GM12878 (cell line): ENCODE results near the gene VWA8. TPM values are rescaled to one million over a fixed set of nuclear protein-coding genes. Genes with fewer than 3 reads are reported as not detected.

ENCODE experiments used
- ATAC-seq: fragments of 200-7000 bp; cut with Tn5 transposase; 3 replicates; pipeline ENCODE4 v1.9.1; 2020; ENCODE audit warnings: mild to moderate bottlenecking, moderate library complexity
- BruUV-seq: library from RNA; stranded (reverse); fragments of 400-500 nt; replicated peaks from 2 replicates; lab custom pipeline; 2021; lab: Mats Ljungman, UMichigan
- CTCF ChIA-PET: fragments of 300-600 bp; sonication (Branson Sonifier 250); formaldehyde crosslinking; extraction: SDS; loops from one replicate; lab custom pipeline; 2021; ENCODE audit warnings: inconsistent platforms; lab: Yijun Ruan, JAX
- POLR2A ChIA-PET: fragments of 350-600 bp; formaldehyde crosslinking; extraction: SDS; loops from one replicate; lab custom pipeline; 2021; ENCODE audit warnings: inconsistent platforms; lab: Charles Lee
- RAD21 ChIA-PET: fragments of 300-600 bp; sonication (Branson Sonifier 250); formaldehyde crosslinking; loops from one replicate; lab custom pipeline; 2023; ENCODE audit warnings: antibody characterized with exemption; ENCODE audit not compliant: unreplicated experiment; lab: Charles Lee
- SMC1A ChIA-PET: fragments of 300-600 bp; sonication (Branson Sonifier 250); formaldehyde crosslinking; loops from one replicate; lab custom pipeline; 2023; ENCODE audit not compliant: unreplicated experiment, uncharacterized antibody; lab: Charles Lee
- DNase-seq: peaks from one replicate; pipeline ENCODE4 v3.0.0-alpha.2; 2011; ENCODE audit warnings: low read depth, low spot score
- FAIRE-seq: peaks from 3 replicates; lab custom pipeline; 2011; peaks lifted over from hg19 to GRCh38; lab: Jason Lieb, UNC
- H2AFZ ChIP-seq: 2 replicates; pipeline ENCODE4 v1.6.0; 2011; ENCODE audit warnings: low read depth, low read length, control low read depth; ENCODE audit not compliant: control insufficient read depth
- H3K27ac ChIP-seq: 2 replicates; pipeline ENCODE4 v1.5.1; 2011; ENCODE audit warnings: control low read depth; ENCODE audit not compliant: control insufficient read depth, insufficient read depth
- H3K27me3 ChIP-seq, 2 experiments: replicated peaks in 1 of 2; 2 replicates each; pipeline versions ENCODE4 v1.6.0 to v1.6.1; 2011; ENCODE audit warnings: low read length in 1 of 2; ENCODE audit not compliant: control insufficient read depth in 2 of 2, insufficient read depth in 2 of 2
- H3K36me3 ChIP-seq, 2 experiments: 2 replicates each; pipeline ENCODE4 v1.5.1; 2011; ENCODE audit warnings: low read length in 1 of 2; ENCODE audit not compliant: control insufficient read depth in 2 of 2, insufficient read depth in 2 of 2
- H3K4me1 ChIP-seq: 2 replicates; pipeline ENCODE4 v1.6.1; 2011; ENCODE audit warnings: mild to moderate bottlenecking, low read length, moderate library complexity, mixed read lengths; ENCODE audit not compliant: control insufficient read depth, insufficient read depth
- H3K4me2 ChIP-seq: 2 replicates; pipeline ENCODE4 v1.6.0; 2011; ENCODE audit warnings: control low read depth; ENCODE audit not compliant: control insufficient read depth, insufficient read depth
- H3K4me3 ChIP-seq: fragments of 200-600 bp; sonication (generic); 2 replicates; pipeline ENCODE4 v1.5.1; 2016
- H3K79me2 ChIP-seq: 2 replicates; pipeline ENCODE4 v1.6.0; 2011; ENCODE audit warnings: low read length; ENCODE audit not compliant: control insufficient read depth, insufficient read depth
- H3K9ac ChIP-seq: 2 replicates; pipeline ENCODE4 v1.8.0; 2011; ENCODE audit warnings: low read length, control low read depth, mixed read lengths; ENCODE audit not compliant: control insufficient read depth, insufficient read depth
- H3K9me3 ChIP-seq: replicated peaks from 3 replicates; pipeline ENCODE4 v1.5.1; 2011; ENCODE audit warnings: mild to moderate bottlenecking, low read length; ENCODE audit not compliant: control insufficient read depth, insufficient read depth
- H4K20me1 ChIP-seq: 2 replicates; pipeline ENCODE4 v1.6.0; 2011; ENCODE audit not compliant: control insufficient read depth, insufficient read depth
- CHD2 ChIP-seq: IDR thresholded peaks from 2 replicates; pipeline ENCODE4 v1.6.1; 2011; ENCODE audit warnings: low read depth, low read length, improper control_type of control experiment, borderline replicate concordance
- EED ChIP-seq: sonication (generic); IDR thresholded peaks from 2 replicates; pipeline ENCODE4 v1.6.1; 2016; ENCODE audit warnings: antibody characterized with exemption, low read depth
- FOXK2 ChIP-seq: fragments of 450-650 bp; IDR thresholded peaks from 2 replicates; pipeline ENCODE4 v1.6.1; 2017; ENCODE audit warnings: mild to moderate bottlenecking, moderate library complexity
- HDGF ChIP-seq: fragments of 450-650 bp; IDR thresholded peaks from 2 replicates; pipeline ENCODE4 v1.6.1; 2016; ENCODE audit warnings: antibody characterized with exemption
- SPI1 ChIP-seq: IDR thresholded peaks from 2 replicates; pipeline ENCODE4 v1.6.1; 2011; ENCODE audit warnings: low read depth, mild to moderate bottlenecking, low read length, moderate library complexity, borderline replicate concordance; ENCODE audit not compliant: insufficient read depth
- STAT1 ChIP-seq: fragments of 450-650 bp; conservative IDR thresholded peaks from 2 replicates; pipeline ENCODE4 v1.6.1; 2014; ENCODE audit warnings: antibody characterized with exemption, mild to moderate bottlenecking
- ZSCAN29 ChIP-seq: fragments of 450-650 bp; IDR thresholded peaks from 2 replicates; pipeline ENCODE4 v1.6.1; 2017; ENCODE audit warnings: mild to moderate bottlenecking, moderate library complexity
- WGBS: methylation state at CpG from one replicate; pipeline ENCODE4 v1.1.6; 2016; ENCODE audit warnings: low lambda C conversion rate; ENCODE audit not compliant: insufficient replicate concordance, insufficient coverage; ENCODE audit errors: missing lambda C conversion rate; 5-methylcytosine and 5-hydroxymethylcytosine counted together
- in situ Hi-C: fragments of 300-500 bp; cut with MboI; formaldehyde crosslinking; loops from 9 replicates; pipeline ENCODE4 v1.14.3; 2018; ENCODE audit warnings: mixed read lengths
- intact Hi-C: fragments of 100-400 bp; cut with micrococcal nuclease; formaldehyde crosslinking; loops from one replicate; pipeline ENCODE4 v1.14.2; 2022; ENCODE audit not compliant: unreplicated experiment
- polyA plus RNA-seq, 11 experiments: library from polyadenylated mRNA; depleted of rRNA in 4 of 11; unstranded in 6 of 11; stranded (reverse) in 5 of 11; fragments of >200 nt; fragmentation: Nextera tagmentation in 4 of 11; fragmentation: Illumina TruSeq in 1 of 11; extraction: Ambion mirVana in 4 of 11; extraction: Trizol in 1 of 11; gene quantifications; 1 replicate in 1 of 11; 2 replicates in 10 of 11; pipeline versions ENCODE4 v1.2.1 to v1.2.3, GENCODE V29; 2011 to 2016; ENCODE audit warnings: inconsistent platforms in 2 of 11, missing spikeins in 2 of 11, low read depth in 1 of 11
- total RNA-seq, 4 experiments: library from RNA; depleted of rRNA in 3 of 4; stranded (reverse); fragments of >200 nt in 3 of 4; fragmentation: Illumina TruSeq in 1 of 4; extraction: Trizol in 1 of 4; gene quantifications; 2 replicates each; pipeline versions ENCODE4 v1.2.1 to v1.2.3, GENCODE V29; 2013 to 2021

Gene VWA8
- total and polyA plus RNA-seq, 10 of the 15 experiments (the other 5 are each of a cell fraction or from before 2014, with no cell fraction given): 3.0 to 21.8 (median 13.5) TPM

DNA sequence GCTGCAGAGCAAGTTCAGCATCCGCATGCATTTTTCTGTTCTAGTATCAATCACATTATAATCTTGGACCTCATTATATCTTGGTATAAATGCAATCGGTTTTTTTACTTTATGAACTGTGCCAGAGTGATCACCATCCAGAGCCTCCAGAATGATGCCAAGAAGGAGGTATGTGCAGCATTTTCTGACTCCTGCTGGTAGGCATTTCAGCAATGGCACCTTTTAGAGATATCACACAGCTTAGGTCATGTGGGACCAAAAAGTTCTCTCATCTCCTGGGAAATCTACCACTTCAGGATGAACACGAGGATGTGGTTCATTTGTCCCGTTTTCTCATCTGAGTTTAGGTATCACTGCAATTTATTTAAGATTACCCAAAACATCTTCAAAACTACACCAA, 220.4 kb downstream of the VWA8 start:
- ChIA-PET SMC1A (interaction anchor here (0.6 to 0.9 kb wide), 2 partner anchors 11 to 12 kb away, joined by 3 to 4 read pairs; no protein-coding TSS in a partner anchor), POLR2A (no interaction called here), CTCF (no interaction called here), RAD21 (no interaction called here)
- Histone ChIP-seq H3K27me3 (no peaks in the 10 kb centered on the region), H2AFZ (no peak overlapping the region), H3K4me3 (no peak overlapping the region), H4K20me1 (no peaks in the 10 kb centered on the region), H3K27ac (no peak overlapping the region), H3K79me2 (no peaks in the 10 kb centered on the region), H3K4me1 (no peaks in the 10 kb centered on the region), H3K9me3 (no peaks in the 10 kb centered on the region), H3K9ac (no peak overlapping the region), H3K36me3 (0 out of 4 replicates have a peak, but pooled peaks cover 0 to 3% of the 10 kb centered on the region in 2 experiments), H3K4me2 (no peak overlapping the region)
- ATAC-seq (no peak), DNase-seq (no peak), FAIRE-seq (no peak)
- in situ Hi-C loops (no loop called here), intact Hi-C loops (no loop called here)
- no TSS peak for BruUV-seq
- 95% methylated on average over 4 of the region's 4 CpGs for WGBS
- TF ChIP-seq HDGF (no peak), STAT1 (no peak), FOXK2 (no peak), ZSCAN29 (no peak)

DNA sequence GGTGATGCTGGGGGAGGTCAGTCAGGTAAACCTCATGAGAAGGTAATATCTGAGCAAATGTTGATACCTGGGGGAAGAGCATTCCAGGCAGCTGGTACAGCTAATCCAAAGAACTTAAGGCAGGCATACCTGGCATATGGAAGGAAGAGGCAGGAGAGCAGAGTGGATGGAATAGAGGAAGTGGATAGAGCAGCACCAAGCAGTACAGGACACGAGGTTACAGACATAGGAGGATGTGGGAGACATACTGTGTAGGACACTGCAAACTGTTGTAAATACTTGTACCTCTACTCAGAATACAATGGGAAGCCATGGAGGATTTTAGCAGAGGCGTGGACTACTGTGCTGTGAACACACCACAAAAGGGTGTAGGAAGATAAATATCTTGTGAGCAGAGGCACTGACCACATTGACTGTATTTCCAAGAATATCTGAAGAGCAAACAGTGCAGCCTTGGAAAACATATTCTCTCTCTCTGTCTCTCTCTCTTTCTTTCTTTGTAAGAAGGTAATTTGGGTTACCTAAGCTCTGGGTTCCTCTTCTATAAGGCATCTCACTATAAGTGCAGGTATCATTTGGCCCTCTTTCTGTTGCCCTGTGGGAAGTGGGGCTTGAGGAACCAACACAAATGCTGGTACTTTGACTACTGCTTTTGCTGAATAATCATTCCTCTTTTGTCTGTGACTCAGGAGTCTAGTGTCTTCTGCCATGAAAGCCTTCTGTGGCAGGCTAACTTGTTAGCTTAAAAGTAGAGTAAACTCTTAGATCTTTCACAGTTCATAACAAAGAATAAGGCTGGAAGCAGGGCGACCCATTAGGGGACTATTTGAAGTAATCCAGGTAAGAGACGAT, 238.0 kb downstream of the VWA8 start:
- no peaks in the 10 kb centered on the region for H3K79me2 ChIP-seq
- in situ Hi-C loops (no loop called here), intact Hi-C loops (no loop called here)
- no peak overlapping the region for H2AFZ ChIP-seq
- POLR2A ChIA-PET: no interaction called here
- H3K4me1 ChIP-seq: no peaks in the 10 kb centered on the region
- no TSS peak for BruUV-seq
- H3K4me3 ChIP-seq: no peak overlapping the region
- RAD21 ChIA-PET: no interaction called here
- no peak overlapping the region for H3K4me2 ChIP-seq
- H3K27ac ChIP-seq: no peak overlapping the region
- peaks cover 1 to 3% of the 10 kb centered on the region in 2 experiments; a peak in 1 of 4 replicates for H3K36me3 ChIP-seq
- SMC1A ChIA-PET: no interaction called here
- DNase-seq (no peak), FAIRE-seq (no peak), ATAC-seq (no peak)
- CTCF ChIA-PET: no interaction called here
- TF ChIP-seq CHD2 (no peak), SPI1 (peak; percentile 31; the same call in 1 of the 2 replicates), EED (no peak)
- H4K20me1 ChIP-seq: no peaks in the 10 kb centered on the region
- no peaks in the 10 kb centered on the region for H3K9me3 ChIP-seq
- WGBS: 97% methylated on average over 4 of the region's 4 CpGs
- no peaks in the 10 kb centered on the region for H3K27me3 ChIP-seq
- H3K9ac ChIP-seq: no peak overlapping the region
